Panc1 (cell line): ENCODE measurements around the gene ACOX1. TPM values are rescaled to one million over a fixed set of nuclear protein-coding genes. Genes with fewer than 3 reads are reported as not detected.
A peak's percentile ranks its signal among the peaks of the same experiment; 100 is the strongest.

Experiments
- ATAC-seq: fragments of 200-7000 bp; cut with Tn5 transposase; 2 replicates; pipeline ENCODE4 v1.9.1; 2020; ENCODE audit warnings: mild to moderate bottlenecking, moderate library complexity
- BruUV-seq: library from RNA; stranded (reverse); fragments of 400-500 nt; replicated peaks from 2 replicates; lab custom pipeline; 2021; lab: Mats Ljungman, UMichigan
- CTCF ChIA-PET: fragments of 300-600 bp; sonication (Branson Sonifier 250); formaldehyde crosslinking; loops from one replicate; lab custom pipeline; 2022; ENCODE audit warnings: antibody characterized with exemption; lab: Charles Lee
- POLR2A ChIA-PET: fragments of 300-600 bp; sonication (Branson Sonifier 250); formaldehyde crosslinking; loops from one replicate; lab custom pipeline; 2022; ENCODE audit warnings: antibody characterized with exemption; lab: Charles Lee
- DNase-seq: peaks from one replicate; pipeline ENCODE4 v3.0.0-alpha.2; 2010; ENCODE audit warnings: low read depth, low spot score
- H3K27ac ChIP-seq: 2 replicates; pipeline ENCODE4 v1.5.1; 2011; ENCODE audit warnings: mild to moderate bottlenecking, low read length, inconsistent platforms
- H3K27me3 ChIP-seq: fragments of 200-500 bp; sonication (Bioruptor generic); 2 replicates; pipeline ENCODE4 v1.6.0; 2014; ENCODE audit warnings: low read length, inconsistent platforms; ENCODE audit not compliant: control insufficient read depth, insufficient read depth
- H3K36me3 ChIP-seq: fragments of 200-500 bp; sonication (Bioruptor generic); 2 replicates; pipeline ENCODE4 v1.5.1; 2014; ENCODE audit warnings: inconsistent platforms, mild to moderate bottlenecking, low read length, moderate library complexity; ENCODE audit not compliant: control insufficient read depth, insufficient read depth
- H3K4me1 ChIP-seq: 2 replicates; pipeline ENCODE4 v1.5.1; 2011; ENCODE audit warnings: inconsistent platforms, mild to moderate bottlenecking, low read length, moderate library complexity; ENCODE audit not compliant: control insufficient read depth, insufficient read depth
- H3K4me3 ChIP-seq, 2 experiments: 2 replicates each; pipeline ENCODE4 v1.5.1; 2011 to 2012; ENCODE audit warnings: low read depth in 2 of 2, low read length in 2 of 2, mild to moderate bottlenecking in 2 of 2, inconsistent platforms in 1 of 2, moderate library complexity in 1 of 2
- H3K9me3 ChIP-seq: fragments of 200-500 bp; sonication (Bioruptor generic); 2 replicates; pipeline ENCODE4 v1.5.1; 2014; ENCODE audit warnings: low read depth, mild to moderate bottlenecking, inconsistent platforms, low read length, moderate library complexity; ENCODE audit not compliant: control insufficient read depth, insufficient read depth
- POLR2AphosphoS5 ChIP-seq: IDR thresholded peaks from 2 replicates; pipeline ENCODE4 v1.6.1; 2012; ENCODE audit warnings: mild to moderate bottlenecking, low read depth, low read length, moderate library complexity
- SIN3A ChIP-seq: IDR thresholded peaks from 2 replicates; pipeline ENCODE4 v1.6.1; 2012; ENCODE audit warnings: low read depth, mild to moderate bottlenecking, low read length, moderate library complexity, borderline replicate concordance; ENCODE audit not compliant: insufficient read depth
- TCF7L2 ChIP-seq: IDR thresholded peaks from 2 replicates; pipeline ENCODE4 v1.6.1; 2011; ENCODE audit warnings: mild to moderate bottlenecking, low read depth, low read length, inconsistent platforms
- in situ Hi-C: cut with HindIII; loops from 2 replicates; pipeline ENCODE4 v1.10.0; 2016; ENCODE audit warnings: low sequenced_read_pairs, low pct_unique_long_range_greater_than_20kb
- intact Hi-C: fragments of 100-400 bp; cut with micrococcal nuclease; formaldehyde crosslinking; loops from one replicate; pipeline ENCODE4 v1.10.0; 2022; ENCODE audit not compliant: unreplicated experiment
- total RNA-seq: library from RNA; stranded (reverse); gene quantifications from one replicate; pipeline ENCODE4 v1.2.1, GENCODE V29; 2021; ENCODE audit not compliant: unreplicated experiment
- TF ChIP-seq, protein P1 (sequence below): fragments of 450-650 bp; IDR thresholded peaks from 2 replicates; pipeline ENCODE4 v1.5.1; 2017; ENCODE audit warnings: mild to moderate bottlenecking
- TF ChIP-seq, protein P2 (sequence below), 2 experiments: IDR thresholded peaks; 2 replicates each; pipeline ENCODE4 v1.6.1; 2011 to 2012; ENCODE audit warnings: low read depth in 2 of 2, control low read depth in 1 of 2, low read length in 1 of 2, mild to moderate bottlenecking in 1 of 2, moderate library complexity in 1 of 2; ENCODE audit not compliant: insufficient read depth in 1 of 2

Gene ACOX1
- total RNA-seq, 1 experiment from 2014 or later = 53.5 TPM

- Histone ChIP-seq H3K9me3 (no peaks in the 10 kb centered on the region), H3K27ac (no peak overlapping the region), H3K4me3 (no peak overlapping the region), H3K27me3 (no peaks in the 10 kb centered on the region), H3K36me3 (no peaks in the 10 kb centered on the region), H3K4me1 (0 out of 2 replicates have a peak, but pooled peaks cover 3% of the 10 kb centered on the region)
- in situ Hi-C loops (no loop called here), intact Hi-C loops (no loop called here)
- no peak for DNase-seq
- TF ChIP-seq POLR2AphosphoS5 (no peak), SIN3A (no peak), TCF7L2 (no peak)
- TF ChIP-seq, protein P1, sequence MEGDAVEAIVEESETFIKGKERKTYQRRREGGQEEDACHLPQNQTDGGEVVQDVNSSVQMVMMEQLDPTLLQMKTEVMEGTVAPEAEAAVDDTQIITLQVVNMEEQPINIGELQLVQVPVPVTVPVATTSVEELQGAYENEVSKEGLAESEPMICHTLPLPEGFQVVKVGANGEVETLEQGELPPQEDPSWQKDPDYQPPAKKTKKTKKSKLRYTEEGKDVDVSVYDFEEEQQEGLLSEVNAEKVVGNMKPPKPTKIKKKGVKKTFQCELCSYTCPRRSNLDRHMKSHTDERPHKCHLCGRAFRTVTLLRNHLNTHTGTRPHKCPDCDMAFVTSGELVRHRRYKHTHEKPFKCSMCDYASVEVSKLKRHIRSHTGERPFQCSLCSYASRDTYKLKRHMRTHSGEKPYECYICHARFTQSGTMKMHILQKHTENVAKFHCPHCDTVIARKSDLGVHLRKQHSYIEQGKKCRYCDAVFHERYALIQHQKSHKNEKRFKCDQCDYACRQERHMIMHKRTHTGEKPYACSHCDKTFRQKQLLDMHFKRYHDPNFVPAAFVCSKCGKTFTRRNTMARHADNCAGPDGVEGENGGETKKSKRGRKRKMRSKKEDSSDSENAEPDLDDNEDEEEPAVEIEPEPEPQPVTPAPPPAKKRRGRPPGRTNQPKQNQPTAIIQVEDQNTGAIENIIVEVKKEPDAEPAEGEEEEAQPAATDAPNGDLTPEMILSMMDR = no peak
- TF ChIP-seq, protein P2, sequence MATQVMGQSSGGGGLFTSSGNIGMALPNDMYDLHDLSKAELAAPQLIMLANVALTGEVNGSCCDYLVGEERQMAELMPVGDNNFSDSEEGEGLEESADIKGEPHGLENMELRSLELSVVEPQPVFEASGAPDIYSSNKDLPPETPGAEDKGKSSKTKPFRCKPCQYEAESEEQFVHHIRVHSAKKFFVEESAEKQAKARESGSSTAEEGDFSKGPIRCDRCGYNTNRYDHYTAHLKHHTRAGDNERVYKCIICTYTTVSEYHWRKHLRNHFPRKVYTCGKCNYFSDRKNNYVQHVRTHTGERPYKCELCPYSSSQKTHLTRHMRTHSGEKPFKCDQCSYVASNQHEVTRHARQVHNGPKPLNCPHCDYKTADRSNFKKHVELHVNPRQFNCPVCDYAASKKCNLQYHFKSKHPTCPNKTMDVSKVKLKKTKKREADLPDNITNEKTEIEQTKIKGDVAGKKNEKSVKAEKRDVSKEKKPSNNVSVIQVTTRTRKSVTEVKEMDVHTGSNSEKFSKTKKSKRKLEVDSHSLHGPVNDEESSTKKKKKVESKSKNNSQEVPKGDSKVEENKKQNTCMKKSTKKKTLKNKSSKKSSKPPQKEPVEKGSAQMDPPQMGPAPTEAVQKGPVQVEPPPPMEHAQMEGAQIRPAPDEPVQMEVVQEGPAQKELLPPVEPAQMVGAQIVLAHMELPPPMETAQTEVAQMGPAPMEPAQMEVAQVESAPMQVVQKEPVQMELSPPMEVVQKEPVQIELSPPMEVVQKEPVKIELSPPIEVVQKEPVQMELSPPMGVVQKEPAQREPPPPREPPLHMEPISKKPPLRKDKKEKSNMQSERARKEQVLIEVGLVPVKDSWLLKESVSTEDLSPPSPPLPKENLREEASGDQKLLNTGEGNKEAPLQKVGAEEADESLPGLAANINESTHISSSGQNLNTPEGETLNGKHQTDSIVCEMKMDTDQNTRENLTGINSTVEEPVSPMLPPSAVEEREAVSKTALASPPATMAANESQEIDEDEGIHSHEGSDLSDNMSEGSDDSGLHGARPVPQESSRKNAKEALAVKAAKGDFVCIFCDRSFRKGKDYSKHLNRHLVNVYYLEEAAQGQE (IDR thresholded peaks at IDR 0.05; ENCODE audit: insufficient read depth in 1 of 2, low read depth in 2 of 2, low read length in 1 of 2) = no peak
- ChIA-PET CTCF (no interaction called here), POLR2A (no interaction called here)
- BruUV-seq = TSS peak; percentile 71
- ATAC-seq = no peak
These were observed 16.5 kb upstream of the ACOX1 start for GRCh38 chr17:75995385-75995925.

- intact Hi-C loops (no loop called here), in situ Hi-C loops (no loop called here)
- DNase-seq (no peak), ATAC-seq (no peak)
- Histone ChIP-seq H3K4me1 (0 out of 2 replicates have a peak, but pooled peaks cover 3% of the 10 kb centered on the region), H3K4me3 (no peak overlapping the region), H3K27me3 (no peaks in the 10 kb centered on the region), H3K36me3 (no peaks in the 10 kb centered on the region), H3K9me3 (no peaks in the 10 kb centered on the region), H3K27ac (no peak overlapping the region)
- TF ChIP-seq, protein P2 (IDR thresholded peaks at IDR 0.05; ENCODE audit: insufficient read depth in 1 of 2, low read depth in 2 of 2, low read length in 1 of 2) = no peak
- TF ChIP-seq POLR2AphosphoS5 = no peak
- TF ChIP-seq TCF7L2 = no peak
- TF ChIP-seq, protein P1 = no peak
- no peak for TF ChIP-seq SIN3A
- POLR2A ChIA-PET = no interaction called here
- BruUV-seq = no TSS peak
- CTCF ChIA-PET = no interaction called here
These were observed 15.9 kb upstream of the ACOX1 start for GRCh38 chr17:75994802-75995370.
